NCI-H446 treated with DMSO at 0.1 percent for 48 hours (cell line): ENCODE data around the gene ZNF148.

Experiments
- DNase-seq: peaks from one replicate; lab custom pipeline; 2025; lab: John Stamatoyannopoulos, UW

Gene ZNF148

GRCh38 chr3:125278155-125278554, 97.0 kb downstream of the ZNF148 start:
- DNase-seq: no peak

GRCh38 chr3:125271127-125271526, 104.0 kb downstream of the ZNF148 start:
- no peak for DNase-seq

GRCh38 chr3:125267460-125267859, 107.7 kb downstream of the ZNF148 start:
- no peak for DNase-seq

- peak; percentile 57 for DNase-seq
Observed at GRCh38 chr3:125266971-125267370, 108.2 kb downstream of the ZNF148 start.

- no peak for DNase-seq
Observed at GRCh38 chr3:125262161-125262560, 113.0 kb downstream of the ZNF148 start.

- DNase-seq: no peak
Observed at GRCh38 chr3:125261031-125261430, 114.1 kb downstream of the ZNF148 start.

- DNase-seq: no peak
Observed at GRCh38 chr3:125260158-125260557, 115.0 kb downstream of the ZNF148 start.

- DNase-seq: no peak
Observed at GRCh38 chr3:125257536-125257935, 117.6 kb downstream of the ZNF148 start.

GRCh38 chr3:125256675-125257074, 118.5 kb downstream of the ZNF148 start:
- no peak for DNase-seq

- DNase-seq: no peak
Observed at GRCh38 chr3:125250973-125251372, 124.2 kb downstream of the ZNF148 start.

- DNase-seq: no peak
Observed at GRCh38 chr3:125246237-125246636, 128.9 kb downstream of the ZNF148 start.

GRCh38 chr3:125245521-125245920, 129.6 kb downstream of the ZNF148 start:
- no peak for DNase-seq

GRCh38 chr3:125240496-125240895, 134.6 kb downstream of the ZNF148 start:
- DNase-seq: no peak

GRCh38 chr3:125239266-125239665, 135.9 kb downstream of the ZNF148 start:
- no peak for DNase-seq

GRCh38 chr3:125238759-125239158, 136.4 kb downstream of the ZNF148 start:
- no peak for DNase-seq

- DNase-seq: no peak
Observed at GRCh38 chr3:125236331-125236903, 138.7 kb downstream of the ZNF148 start.

- DNase-seq: no peak
Observed at GRCh38 chr3:125234831-125235230, 140.3 kb downstream of the ZNF148 start.

- DNase-seq: no peak
Observed at GRCh38 chr3:125232401-125232800, 142.7 kb downstream of the ZNF148 start.

GRCh38 chr3:125231895-125232294, 143.2 kb downstream of the ZNF148 start:
- no peak for DNase-seq

GRCh38 chr3:125229707-125230106, 145.4 kb downstream of the ZNF148 start:
- DNase-seq: no peak

GRCh38 chr3:125229168-125229567, 146.0 kb downstream of the ZNF148 start:
- DNase-seq: no peak

GRCh38 chr3:125221831-125222230, 153.3 kb downstream of the ZNF148 start:
- DNase-seq: no peak

GRCh38 chr3:125220727-125221429, 154.2 kb downstream of the ZNF148 start:
- no peak for DNase-seq

- DNase-seq: no peak
Observed at GRCh38 chr3:125220183-125220582, 154.9 kb downstream of the ZNF148 start.
